Skeletal muscle satellite cell (primary cell): Measurements from ENCODE around the gene C1orf35. TPM values are rescaled to one million over a fixed set of nuclear protein-coding genes. Genes with fewer than 3 reads are reported as not detected.

Source experiments
- H3K27me3 ChIP-seq: 2 replicates; pipeline ENCODE4 v1.7.0; 2013; ENCODE audit warnings: low read length; ENCODE audit not compliant: control insufficient read depth, insufficient read depth
- H3K36me3 ChIP-seq: 2 replicates; pipeline ENCODE4 v1.7.0; 2013; ENCODE audit warnings: mild to moderate bottlenecking, control low read depth, low read length; ENCODE audit not compliant: insufficient read depth
- H3K4me1 ChIP-seq: 2 replicates; pipeline ENCODE4 v1.7.0; 2013; ENCODE audit warnings: low read length; ENCODE audit not compliant: control insufficient read depth, insufficient read depth
- H3K4me2 ChIP-seq: 2 replicates; pipeline ENCODE4 v1.7.0; 2013; ENCODE audit warnings: mild to moderate bottlenecking, low read length
- H3K4me3 ChIP-seq: 2 replicates; pipeline ENCODE4 v1.7.0; 2013; ENCODE audit warnings: low read length
- H3K9ac ChIP-seq: 2 replicates; pipeline ENCODE4 v1.7.0; 2013; ENCODE audit warnings: mild to moderate bottlenecking, low read depth, low read length, moderate library complexity
- H3K9me3 ChIP-seq: replicated peaks from 2 replicates; pipeline ENCODE4 v1.7.0; 2013; ENCODE audit warnings: mild to moderate bottlenecking, control low read depth, low read length
- small RNA-seq: library from RNA; depleted of rRNA; stranded (forward); fragments of <200 nt; gene quantifications from one replicate; pipeline ENCODE3, GENCODE V24; 2012

The C1orf35 gene

DNA sequence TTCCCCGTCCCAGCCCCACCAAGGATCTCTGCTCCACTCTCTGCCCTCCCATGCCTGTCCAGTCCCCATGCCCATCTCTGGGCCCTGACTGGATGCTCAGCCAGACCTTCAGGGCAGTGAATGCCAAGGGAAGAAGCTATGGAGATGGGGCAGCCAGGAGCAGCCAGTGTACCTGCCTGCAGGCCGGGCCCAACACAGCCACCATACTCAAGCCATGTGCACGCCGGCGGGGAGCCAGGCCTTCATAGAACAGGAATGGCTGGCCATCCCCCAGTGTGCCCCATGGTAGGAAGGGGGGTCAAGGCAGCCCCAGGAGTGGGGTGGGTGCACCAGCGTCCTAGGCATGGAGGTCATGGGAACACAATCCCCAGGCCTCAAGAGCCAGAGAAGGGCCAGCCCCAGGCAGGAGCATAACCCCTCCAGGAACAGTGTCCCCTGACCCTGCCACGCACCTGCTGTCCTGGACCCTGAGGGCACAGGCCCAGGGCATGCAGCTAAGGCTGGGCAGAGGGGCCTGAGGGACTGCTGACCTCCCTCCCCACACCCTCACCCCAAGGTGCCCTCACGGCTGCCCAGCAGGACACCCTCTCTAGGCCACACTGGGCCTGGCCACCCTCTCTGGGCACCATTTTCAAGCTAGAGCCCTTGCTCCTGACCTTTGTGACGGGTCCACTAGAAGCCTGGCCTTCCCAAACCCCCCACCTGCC lies 40.9 kb downstream of the C1orf35 start:
- Histone ChIP-seq H3K4me1 (no peaks in the 10 kb centered on the region), H3K27me3 (peaks cover 46% of the 10 kb centered on the region), H3K4me2 (no peak overlapping the region), H3K36me3 (no peaks in the 10 kb centered on the region), H3K9me3 (no peaks in the 10 kb centered on the region), H3K9ac (no peak overlapping the region), H3K4me3 (no peak overlapping the region)

DNA sequence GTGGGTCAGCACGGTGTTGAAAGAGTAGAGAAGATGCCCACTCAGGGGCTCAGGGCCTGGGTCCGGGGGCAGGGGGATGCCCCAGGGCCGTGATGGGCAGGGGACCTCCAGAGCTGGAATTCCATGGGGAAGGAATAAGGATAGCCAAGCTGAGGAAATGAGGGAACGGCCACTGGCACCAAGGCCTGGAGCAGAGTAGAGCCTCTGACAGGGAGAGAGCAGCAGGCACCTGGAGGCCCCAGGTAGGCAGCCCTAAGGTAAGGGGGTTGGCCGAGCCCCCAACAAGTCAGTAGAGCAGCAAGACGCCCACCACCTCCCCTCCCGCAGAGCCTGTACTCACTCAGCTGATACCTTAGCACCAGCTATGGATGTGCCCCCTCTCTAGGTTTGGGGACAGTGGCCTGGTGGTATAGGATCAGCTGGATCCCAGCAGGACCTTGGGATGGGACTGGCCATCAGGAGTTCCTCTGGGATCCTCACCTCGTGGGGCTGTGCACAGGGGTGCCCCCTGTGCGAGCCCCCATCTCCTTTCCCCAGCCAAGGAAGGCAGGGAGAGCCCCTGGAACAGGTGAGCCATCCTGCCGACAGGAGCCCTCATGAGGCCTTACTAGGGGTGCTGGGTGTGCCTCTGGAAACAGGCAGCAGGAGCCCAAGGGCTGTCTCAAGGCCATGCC lies 41.6 kb downstream of the C1orf35 start:
- Histone ChIP-seq H3K4me2 (no peak overlapping the region), H3K4me1 (no peaks in the 10 kb centered on the region), H3K36me3 (no peaks in the 10 kb centered on the region), H3K4me3 (no peak overlapping the region), H3K9ac (no peak overlapping the region), H3K9me3 (no peaks in the 10 kb centered on the region), H3K27me3 (peaks cover 44% of the 10 kb centered on the region)

DNA sequence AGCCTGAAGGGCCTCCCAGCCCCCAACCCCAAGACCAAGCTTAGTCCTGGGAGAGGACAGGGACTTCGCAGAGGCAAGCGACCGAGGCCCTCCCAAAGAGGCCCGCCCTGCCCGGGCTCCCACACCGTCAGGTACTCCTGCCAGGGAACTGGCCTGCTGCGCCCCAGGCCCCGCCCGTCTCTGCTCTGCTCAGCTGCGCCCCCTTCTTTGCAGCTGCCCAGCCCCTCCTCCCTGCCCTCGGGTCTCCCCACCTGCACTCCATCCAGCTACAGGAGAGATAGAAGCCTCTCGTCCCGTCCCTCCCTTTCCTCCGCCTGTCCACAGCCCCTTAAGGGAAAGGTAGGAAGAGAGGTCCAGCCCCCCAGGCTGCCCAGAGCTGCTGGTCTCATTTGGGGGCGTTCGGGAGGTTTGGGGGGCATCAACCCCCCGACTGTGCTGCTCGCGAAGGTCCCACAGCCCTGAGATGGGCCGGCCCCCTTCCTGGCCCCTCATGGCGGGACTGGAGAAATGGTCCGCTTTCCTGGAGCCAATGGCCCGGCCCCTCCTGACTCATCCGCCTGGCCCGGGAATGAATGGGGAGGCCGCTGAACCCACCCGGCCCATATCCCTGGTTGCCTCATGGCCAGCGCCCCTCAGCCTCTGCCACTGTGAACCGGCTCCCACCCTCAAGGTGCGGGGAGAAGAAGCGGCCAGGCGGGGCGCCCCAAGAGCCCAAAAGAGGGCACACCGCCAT lies 42.5 kb downstream of the C1orf35 start:
- Histone ChIP-seq H3K4me1 (no peaks in the 10 kb centered on the region), H3K9ac (no peak overlapping the region), H3K4me2 (peak overlapping the region; percentile 44), H3K36me3 (no peaks in the 10 kb centered on the region), H3K9me3 (no peaks in the 10 kb centered on the region), H3K4me3 (no peak overlapping the region), H3K27me3 (peaks cover 50% of the 10 kb centered on the region)

DNA sequence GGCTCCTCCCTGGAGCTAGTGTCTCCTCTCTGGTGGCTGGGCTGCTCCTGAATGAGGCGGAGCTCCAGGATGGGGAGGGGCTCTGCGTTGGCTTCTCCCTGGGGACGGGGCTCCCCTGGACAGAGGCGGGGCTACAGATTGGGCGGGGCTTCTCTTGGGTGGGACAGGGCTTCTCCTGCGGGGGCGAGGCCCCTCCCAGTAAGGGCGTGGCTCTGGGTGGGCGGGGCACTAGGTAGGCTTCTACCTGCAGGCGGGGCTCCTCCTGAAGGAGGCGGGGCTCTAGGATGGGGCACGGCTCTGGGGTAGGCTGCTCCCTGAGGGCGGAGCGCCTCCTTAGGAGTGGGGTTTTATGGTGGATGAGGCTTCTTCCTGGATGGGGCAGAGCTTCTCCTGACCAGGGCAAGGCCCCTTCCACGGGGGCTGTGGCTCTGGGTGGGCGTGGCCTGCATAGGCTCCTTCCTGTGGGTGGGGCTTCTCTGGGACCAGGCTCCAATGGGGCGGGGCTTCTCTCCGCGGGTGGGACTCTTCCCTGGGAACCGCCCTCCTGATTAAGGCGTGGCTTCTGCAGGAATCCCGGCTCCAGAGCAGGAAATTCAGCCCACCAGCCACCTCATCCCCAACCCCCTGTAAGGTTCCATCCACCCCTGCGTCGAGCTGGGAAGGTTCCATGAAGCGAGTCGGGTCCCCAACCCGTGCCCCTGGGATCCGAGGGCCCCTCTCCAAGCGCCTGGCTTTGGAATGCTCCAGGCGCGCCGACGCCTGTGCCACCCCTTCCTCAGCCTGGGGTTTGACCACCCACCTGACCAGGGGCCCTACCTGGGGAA lies 43.3 kb downstream of the C1orf35 start:
- Histone ChIP-seq H3K4me3 (no peak overlapping the region), H3K36me3 (no peaks in the 10 kb centered on the region), H3K4me2 (no peak overlapping the region), H3K9me3 (no peaks in the 10 kb centered on the region), H3K9ac (no peak overlapping the region), H3K27me3 (peaks cover 52% of the 10 kb centered on the region), H3K4me1 (no peaks in the 10 kb centered on the region)

DNA sequence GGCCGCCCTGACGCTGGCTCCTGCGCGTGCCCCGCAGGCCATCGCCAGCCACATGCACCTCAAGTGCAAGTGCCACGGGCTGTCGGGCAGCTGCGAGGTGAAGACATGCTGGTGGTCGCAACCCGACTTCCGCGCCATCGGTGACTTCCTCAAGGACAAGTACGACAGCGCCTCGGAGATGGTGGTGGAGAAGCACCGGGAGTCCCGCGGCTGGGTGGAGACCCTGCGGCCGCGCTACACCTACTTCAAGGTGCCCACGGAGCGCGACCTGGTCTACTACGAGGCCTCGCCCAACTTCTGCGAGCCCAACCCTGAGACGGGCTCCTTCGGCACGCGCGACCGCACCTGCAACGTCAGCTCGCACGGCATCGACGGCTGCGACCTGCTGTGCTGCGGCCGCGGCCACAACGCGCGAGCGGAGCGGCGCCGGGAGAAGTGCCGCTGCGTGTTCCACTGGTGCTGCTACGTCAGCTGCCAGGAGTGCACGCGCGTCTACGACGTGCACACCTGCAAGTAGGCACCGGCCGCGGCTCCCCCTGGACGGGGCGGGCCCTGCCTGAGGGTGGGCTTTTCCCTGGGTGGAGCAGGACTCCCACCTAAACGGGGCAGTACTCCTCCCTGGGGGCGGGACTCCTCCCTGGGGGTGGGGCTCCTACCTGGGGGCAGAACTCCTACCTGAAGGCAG lies 44.0 kb downstream of the C1orf35 start:
- no peak overlapping the region for H3K9ac ChIP-seq
- no peak overlapping the region for H3K4me3 ChIP-seq
- no peaks in the 10 kb centered on the region for H3K4me1 ChIP-seq
- H3K4me2 ChIP-seq: no peak overlapping the region
- H3K36me3 ChIP-seq: no peaks in the 10 kb centered on the region
- peaks cover 52% of the 10 kb centered on the region for H3K27me3 ChIP-seq
- H3K9me3 ChIP-seq: no peaks in the 10 kb centered on the region

DNA sequence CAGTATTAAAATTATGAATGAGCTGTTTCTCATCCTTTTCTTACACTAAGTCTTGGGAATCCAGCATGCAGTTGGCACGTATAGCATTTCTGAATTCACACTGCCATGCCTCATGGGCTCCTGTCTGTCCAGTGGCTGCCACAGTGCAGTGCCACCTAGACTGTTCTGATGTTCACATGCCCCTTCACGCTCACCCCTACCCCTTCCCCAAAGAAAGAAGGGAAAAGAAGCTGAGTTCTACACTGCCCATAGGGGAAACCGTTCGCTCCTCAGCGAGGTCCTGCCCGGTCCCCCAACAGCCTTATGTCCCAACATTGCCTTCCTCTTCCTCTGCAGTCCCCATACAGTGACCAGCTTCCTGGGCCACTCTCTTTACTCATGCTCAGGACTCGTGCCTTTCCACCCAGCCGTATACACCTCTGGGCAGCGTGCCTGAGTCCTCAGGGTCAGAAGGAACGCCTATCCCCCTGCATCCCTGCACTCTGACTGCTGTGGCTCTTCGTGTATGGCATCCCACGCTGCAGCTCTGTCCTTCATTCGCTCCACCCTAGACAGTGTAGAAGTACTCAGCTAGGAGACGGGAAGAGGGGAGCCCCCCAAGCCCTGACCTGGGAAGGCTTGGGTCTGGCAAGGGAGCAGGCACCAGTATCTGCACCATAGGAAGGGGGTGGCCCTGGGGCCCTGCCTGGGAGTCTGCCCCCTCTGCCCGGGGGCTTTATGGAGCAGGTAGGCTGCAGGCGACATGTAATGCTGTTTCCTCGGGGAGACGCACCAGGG lies 44.8 kb downstream of the C1orf35 start:
- Histone ChIP-seq H3K9ac (no peak overlapping the region), H3K4me1 (no peaks in the 10 kb centered on the region), H3K4me3 (no peak overlapping the region), H3K27me3 (peaks cover 52% of the 10 kb centered on the region), H3K36me3 (no peaks in the 10 kb centered on the region), H3K9me3 (no peaks in the 10 kb centered on the region), H3K4me2 (no peak overlapping the region)

Small RNA genes lying within 50 kb of the gene (small RNA-seq; reads per million reads assigned to genes)
- not detected for gene AL359510.1
